ENCODE data around the gene ABCA2. TPM values are rescaled to one million over a fixed set of nuclear protein-coding genes. Genes with fewer than 3 reads are reported as not detected.

ABCA2 gene
- total RNA-seq, 1 donor from 2014 or later = 16.2 TPM

- DNase-seq (ENCODE audit: low read depth) (no peak), FAIRE-seq (no peak)
- Mint-ChIP-seq H3K4me3 (ENCODE audit: unreplicated experiment) (no peak overlapping the region), H3K9me3 (ENCODE audit: unreplicated experiment) (no peaks in the 10 kb centered on the region), H3K36me3 (ENCODE audit: low read depth, unreplicated experiment) (peaks cover 2% of the 10 kb centered on the region), H3K27ac (ENCODE audit: unreplicated experiment) (no peak overlapping the region), H3K4me1 (ENCODE audit: low read depth, unreplicated experiment) (no peaks in the 10 kb centered on the region), H3K27me3 (ENCODE audit: low read depth, unreplicated experiment) (no peaks in the 10 kb centered on the region)
- Histone ChIP-seq H3K36me3 (ENCODE audit: insufficient read depth, low read length) (no peaks in the 10 kb centered on the region), H3K27ac (ENCODE audit: low read depth, low read length) (no peak overlapping the region), H3K4me2 (ENCODE audit: low read length) (no peak overlapping the region), H3K27me3 (ENCODE audit: insufficient read depth, low read length) (no peaks in the 10 kb centered on the region), H3K4me1 (ENCODE audit: insufficient read depth, low read length) (peaks cover 4% of the 10 kb centered on the region), H2AFZ (ENCODE audit: low read depth, low read length) (no peak overlapping the region), H3K4me3 (ENCODE audit: insufficient read depth, low read depth, low read length) (no peak overlapping the region), H3K79me2 (ENCODE audit: insufficient read depth, low read length) (no peaks in the 10 kb centered on the region), H4K20me1 (ENCODE audit: insufficient read depth, low read length) (no peaks in the 10 kb centered on the region), H3K9ac (ENCODE audit: low read length) (no peak overlapping the region), H3K9me3 (ENCODE audit: insufficient read depth, low read depth, low read length) (no peaks in the 10 kb centered on the region)
- TF ChIP-seq EZH2 (IDR thresholded peaks at IDR 0.05; ENCODE audit: insufficient read depth, low read length) (no peak), CTCF (IDR thresholded peaks at IDR 0.05; ENCODE audit: insufficient read depth, low read depth, low read length) (no peak)
These were observed 17.9 kb downstream of the ABCA2 start for GRCh38 chr9:137009938-137010732.

GRCh38 chr9:137009217-137009616 is 18.8 kb downstream of the ABCA2 start:
- Histone ChIP-seq H3K4me1 (ENCODE audit: insufficient read depth, low read length) (peaks cover 4% of the 10 kb centered on the region), H2AFZ (ENCODE audit: low read depth, low read length) (no peak overlapping the region), H3K9me3 (ENCODE audit: insufficient read depth, low read depth, low read length) (no peaks in the 10 kb centered on the region), H3K27me3 (ENCODE audit: insufficient read depth, low read length) (no peaks in the 10 kb centered on the region), H3K79me2 (ENCODE audit: insufficient read depth, low read length) (no peaks in the 10 kb centered on the region), H3K9ac (ENCODE audit: low read length) (no peak overlapping the region), H4K20me1 (ENCODE audit: insufficient read depth, low read length) (no peaks in the 10 kb centered on the region), H3K36me3 (ENCODE audit: insufficient read depth, low read length) (no peaks in the 10 kb centered on the region), H3K27ac (ENCODE audit: low read depth, low read length) (no peak overlapping the region), H3K4me3 (ENCODE audit: insufficient read depth, low read depth, low read length) (no peak overlapping the region), H3K4me2 (ENCODE audit: low read length) (no peak overlapping the region)
- Mint-ChIP-seq H3K4me3 (ENCODE audit: unreplicated experiment) (no peak overlapping the region), H3K27me3 (ENCODE audit: low read depth, unreplicated experiment) (no peaks in the 10 kb centered on the region), H3K9me3 (ENCODE audit: unreplicated experiment) (no peaks in the 10 kb centered on the region), H3K4me1 (ENCODE audit: low read depth, unreplicated experiment) (no peaks in the 10 kb centered on the region), H3K27ac (ENCODE audit: unreplicated experiment) (no peak overlapping the region), H3K36me3 (ENCODE audit: low read depth, unreplicated experiment) (peaks cover 2% of the 10 kb centered on the region)
- TF ChIP-seq CTCF (IDR thresholded peaks at IDR 0.05; ENCODE audit: insufficient read depth, low read depth, low read length) = no peak
- no peak for TF ChIP-seq EZH2 (IDR thresholded peaks at IDR 0.05; ENCODE audit: insufficient read depth, low read length)
- no peak for DNase-seq (ENCODE audit: low read depth)
- FAIRE-seq = no peak

DNA sequence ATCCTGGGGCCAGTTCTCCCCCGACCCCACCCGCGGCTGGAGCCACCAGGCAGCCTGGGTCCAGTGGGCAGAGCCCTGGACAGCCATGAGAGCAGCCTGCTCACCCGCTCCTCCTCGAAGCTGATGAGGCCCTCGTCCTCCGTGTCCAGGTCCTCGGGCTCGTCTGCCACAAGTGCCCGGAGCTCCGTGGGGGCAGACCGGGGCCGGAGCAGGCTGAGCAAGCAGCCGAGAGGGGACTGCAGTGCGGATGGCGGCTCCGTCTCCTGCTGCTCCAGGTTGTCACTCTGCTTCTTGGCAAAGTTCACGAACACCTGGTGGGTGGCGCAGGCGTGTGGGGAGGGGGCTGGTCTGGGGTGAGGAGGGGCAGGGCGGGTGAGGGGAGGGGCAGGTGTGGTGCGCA is 19.7 kb downstream of the ABCA2 start:
- Histone ChIP-seq H3K27ac (ENCODE audit: low read depth, low read length) (no peak overlapping the region), H3K9me3 (ENCODE audit: insufficient read depth, low read depth, low read length) (no peaks in the 10 kb centered on the region), H3K4me3 (ENCODE audit: insufficient read depth, low read depth, low read length) (no peak overlapping the region), H3K4me1 (ENCODE audit: insufficient read depth, low read length) (peaks cover 4% of the 10 kb centered on the region), H3K9ac (ENCODE audit: low read length) (no peak overlapping the region), H4K20me1 (ENCODE audit: insufficient read depth, low read length) (no peaks in the 10 kb centered on the region), H3K79me2 (ENCODE audit: insufficient read depth, low read length) (no peaks in the 10 kb centered on the region), H2AFZ (ENCODE audit: low read depth, low read length) (no peak overlapping the region), H3K27me3 (ENCODE audit: insufficient read depth, low read length) (no peaks in the 10 kb centered on the region), H3K36me3 (ENCODE audit: insufficient read depth, low read length) (no peaks in the 10 kb centered on the region), H3K4me2 (ENCODE audit: low read length) (no peak overlapping the region)
- FAIRE-seq (no peak), DNase-seq (ENCODE audit: low read depth) (no peak)
- Mint-ChIP-seq H3K9me3 (ENCODE audit: unreplicated experiment) (no peaks in the 10 kb centered on the region), H3K27ac (ENCODE audit: unreplicated experiment) (no peak overlapping the region), H3K36me3 (ENCODE audit: low read depth, unreplicated experiment) (peaks cover 2% of the 10 kb centered on the region), H3K4me3 (ENCODE audit: unreplicated experiment) (no peak overlapping the region), H3K27me3 (ENCODE audit: low read depth, unreplicated experiment) (no peaks in the 10 kb centered on the region), H3K4me1 (ENCODE audit: low read depth, unreplicated experiment) (no peaks in the 10 kb centered on the region)
- no peak for TF ChIP-seq EZH2 (IDR thresholded peaks at IDR 0.05; ENCODE audit: insufficient read depth, low read length)
- no peak for TF ChIP-seq CTCF (IDR thresholded peaks at IDR 0.05; ENCODE audit: insufficient read depth, low read depth, low read length)
